MM.1S (cell line): ENCODE results near the gene MUC22.

Experiments
- DNase-seq: peaks from one replicate; pipeline ENCODE4 v3.0.0-alpha.2; 2015
- H2AFZ ChIP-seq: fragments of 300-600 bp; sonication (generic); 2 replicates; pipeline ENCODE4 v1.6.0; 2016; ENCODE audit warnings: antibody characterized with exemption, low read length
- H3F3A ChIP-seq: fragments of 300-600 bp; sonication (generic); 2 replicates; pipeline ENCODE4 v1.6.1; 2016; ENCODE audit warnings: mild to moderate bottlenecking, antibody characterized with exemption, low read length, moderate library complexity, mixed read lengths; ENCODE audit not compliant: insufficient read depth
- H3K27ac ChIP-seq: fragments of 300-600 bp; sonication (generic); 2 replicates; pipeline ENCODE4 v1.5.1; 2016; ENCODE audit warnings: mild to moderate bottlenecking, low read length
- H3K27me3 ChIP-seq: fragments of 300-600 bp; sonication (generic); replicated peaks from 2 replicates; pipeline ENCODE4 v1.6.0; 2016; ENCODE audit warnings: low read length; ENCODE audit not compliant: insufficient read depth
- H3K36me3 ChIP-seq: fragments of 300-600 bp; sonication (generic); replicated peaks from 2 replicates; pipeline ENCODE4 v1.6.1; 2016; ENCODE audit warnings: mild to moderate bottlenecking, low read length, mixed read lengths; ENCODE audit not compliant: insufficient read depth
- H3K4me1 ChIP-seq: fragments of 300-600 bp; sonication (generic); 2 replicates; pipeline ENCODE4 v1.6.1; 2016; ENCODE audit warnings: low read length, mixed read lengths
- H3K4me2 ChIP-seq: fragments of 300-600 bp; sonication (generic); 2 replicates; pipeline ENCODE4 v1.6.0; 2016; ENCODE audit warnings: low read depth, low read length
- H3K4me3 ChIP-seq: fragments of 300-600 bp; sonication (generic); 2 replicates; pipeline ENCODE4 v1.5.1; 2016; ENCODE audit warnings: low read length, mixed read lengths
- H3K79me2 ChIP-seq: fragments of 300-600 bp; sonication (generic); 2 replicates; pipeline ENCODE4 v1.6.1; 2016; ENCODE audit warnings: mixed run types, low read length, mixed read lengths
- H3K9ac ChIP-seq: fragments of 300-600 bp; sonication (generic); 2 replicates; pipeline ENCODE4 v1.6.1; 2016; ENCODE audit warnings: low read length, mixed read lengths
- H3K9me2 ChIP-seq: fragments of 300-600 bp; sonication (generic); replicated peaks from 2 replicates; pipeline ENCODE4 v1.6.1; 2016; ENCODE audit warnings: mild to moderate bottlenecking, low read length, mixed read lengths; ENCODE audit not compliant: insufficient read depth
- H3K9me3 ChIP-seq: fragments of 300-600 bp; sonication (generic); replicated peaks from 2 replicates; pipeline ENCODE4 v1.6.1; 2016; ENCODE audit warnings: mild to moderate bottlenecking, low read length, mixed read lengths; ENCODE audit not compliant: insufficient read depth
- H4K20me1 ChIP-seq: fragments of 300-600 bp; sonication (generic); 2 replicates; pipeline ENCODE4 v1.6.1; 2016; ENCODE audit warnings: mild to moderate bottlenecking, low read length, moderate library complexity, mixed read lengths; ENCODE audit not compliant: insufficient read depth
- CTCF ChIP-seq: fragments of 300-600 bp; sonication (generic); IDR thresholded peaks from 2 replicates; pipeline ENCODE4 v1.5.1; 2016; ENCODE audit warnings: antibody characterized with exemption, low read length, mixed read lengths
- EZH2 ChIP-seq: fragments of 300-600 bp; sonication (generic); optimal IDR thresholded peaks from 2 replicates; pipeline ENCODE3; 2017; ENCODE audit warnings: low read depth, mild to moderate bottlenecking, antibody characterized with exemption, low read length, mixed read lengths
- EZH2phosphoT487 ChIP-seq: fragments of 300-600 bp; sonication (generic); IDR thresholded peaks from 2 replicates; pipeline ENCODE4 v1.6.1; 2018; ENCODE audit warnings: antibody characterized with exemption, low read length

Gene MUC22

DNA sequence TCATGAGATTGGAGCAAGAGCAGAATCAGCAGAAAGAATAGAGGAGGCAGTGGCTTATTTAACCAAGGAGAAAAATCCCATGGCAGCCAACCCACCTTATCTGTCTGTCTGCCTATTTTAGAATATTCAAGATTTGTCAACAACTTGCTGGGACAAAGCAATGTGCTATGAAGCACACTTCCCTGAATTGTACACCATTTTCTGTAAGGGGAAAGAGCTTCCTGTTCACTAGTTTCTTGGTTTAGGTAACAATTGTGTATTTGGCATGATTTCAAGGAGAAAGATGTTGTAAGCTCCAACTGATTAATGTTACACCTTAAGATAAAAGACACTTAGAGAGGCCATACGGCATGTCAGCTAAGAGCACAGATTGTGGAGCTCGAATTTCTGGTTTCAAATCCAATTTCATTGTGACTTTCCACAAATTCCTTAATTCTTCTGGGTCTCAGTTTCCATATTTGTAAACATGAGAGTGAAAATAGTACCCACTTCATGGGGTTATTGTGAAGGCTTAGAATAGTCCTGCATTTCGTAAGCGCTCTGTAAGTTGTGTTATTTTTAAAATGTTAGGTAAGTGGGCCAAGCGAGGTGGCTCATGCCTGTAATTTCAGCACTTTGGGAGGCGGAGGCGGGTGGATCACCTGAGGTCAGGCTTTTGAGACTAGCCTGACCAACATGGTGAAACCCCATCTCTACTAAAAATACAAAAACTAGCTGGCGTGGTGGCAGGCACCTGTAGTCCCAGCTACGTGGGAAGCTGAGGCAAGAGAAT is 4.8 kb upstream of the MUC22 start:
- Histone ChIP-seq H3K27me3 (0 out of 2 replicates have a peak, but pooled peaks cover 5% of the 10 kb centered on the region), H3K27ac (no peak overlapping the region), H3F3A (no peaks in the 10 kb centered on the region), H3K9me3 (no peaks in the 10 kb centered on the region), H3K4me1 (no peaks in the 10 kb centered on the region), H3K9ac (no peak overlapping the region), H3K9me2 (no peaks in the 10 kb centered on the region), H4K20me1 (no peaks in the 10 kb centered on the region), H3K4me2 (no peak overlapping the region), H2AFZ (no peak overlapping the region), H3K4me3 (no peak overlapping the region), H3K36me3 (no peaks in the 10 kb centered on the region), H3K79me2 (no peaks in the 10 kb centered on the region)
- TF ChIP-seq EZH2 (no peak), EZH2phosphoT487 (no peak), CTCF (no peak)
- no peak for DNase-seq

DNA sequence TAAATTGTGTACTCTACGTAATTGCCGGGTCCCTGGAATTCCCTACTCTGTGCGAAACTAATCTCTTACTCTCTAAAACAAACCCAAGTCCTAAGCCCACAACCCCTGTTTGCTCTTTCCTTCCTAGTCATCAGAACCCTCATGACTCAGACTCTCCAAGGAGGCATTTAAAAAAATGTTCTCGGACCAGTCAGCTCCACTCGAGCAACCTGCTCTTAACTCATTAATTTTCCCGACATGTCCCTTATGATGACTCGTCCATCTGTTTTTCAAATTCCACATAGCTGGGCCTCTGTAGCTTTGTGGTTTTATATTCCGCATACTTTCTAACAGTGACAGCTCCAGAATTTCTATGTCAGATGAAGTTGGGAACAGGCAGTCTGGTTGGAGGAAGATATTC is 2.6 kb upstream of the MUC22 start:
- Histone ChIP-seq H3K27me3 (0 out of 2 replicates have a peak, but pooled peaks cover 5% of the 10 kb centered on the region), H3F3A (no peaks in the 10 kb centered on the region), H3K9ac (no peak overlapping the region), H3K27ac (no peak overlapping the region), H3K4me3 (no peak overlapping the region), H3K36me3 (no peaks in the 10 kb centered on the region), H4K20me1 (no peaks in the 10 kb centered on the region), H3K4me1 (no peaks in the 10 kb centered on the region), H2AFZ (no peak overlapping the region), H3K9me2 (no peaks in the 10 kb centered on the region), H3K4me2 (no peak overlapping the region), H3K9me3 (no peaks in the 10 kb centered on the region), H3K79me2 (no peaks in the 10 kb centered on the region)
- DNase-seq = no peak
- TF ChIP-seq EZH2 = no peak
- TF ChIP-seq CTCF = no peak
- no peak for TF ChIP-seq EZH2phosphoT487

DNA sequence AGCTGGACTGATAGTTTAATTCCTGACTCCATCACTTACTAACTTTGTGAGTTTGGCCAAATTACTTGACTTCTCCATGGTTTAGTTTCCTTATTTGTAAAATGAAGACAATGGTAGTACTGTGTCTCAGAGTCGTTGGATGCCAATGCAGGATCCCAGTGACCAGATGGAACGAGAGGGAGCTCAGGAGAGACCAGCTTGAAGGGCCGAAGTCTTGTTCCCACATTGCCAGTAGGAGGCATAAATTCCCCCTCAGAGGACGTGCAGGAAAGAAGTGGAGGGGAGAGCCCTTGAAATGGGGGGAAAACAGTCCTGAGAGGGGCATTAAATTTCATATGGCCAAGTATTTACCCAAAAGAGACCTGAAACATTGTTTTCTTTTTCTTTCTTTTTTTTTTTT is 2.1 kb upstream of the MUC22 start:
- TF ChIP-seq CTCF (no peak), EZH2 (no peak), EZH2phosphoT487 (no peak)
- H3F3A ChIP-seq = no peaks in the 10 kb centered on the region
- no peak for DNase-seq
- H4K20me1 ChIP-seq = no peaks in the 10 kb centered on the region
- H3K27me3 ChIP-seq = 0 out of 2 replicates have a peak, but pooled peaks cover 5% of the 10 kb centered on the region
- H3K27ac ChIP-seq = no peak overlapping the region
- H3K79me2 ChIP-seq = no peaks in the 10 kb centered on the region
- no peak overlapping the region for H3K4me3 ChIP-seq
- no peaks in the 10 kb centered on the region for H3K9me2 ChIP-seq
- H3K9ac ChIP-seq = no peak overlapping the region
- H3K36me3 ChIP-seq = no peaks in the 10 kb centered on the region
- no peaks in the 10 kb centered on the region for H3K9me3 ChIP-seq
- H2AFZ ChIP-seq = no peak overlapping the region
- H3K4me2 ChIP-seq = no peak overlapping the region
- H3K4me1 ChIP-seq = no peaks in the 10 kb centered on the region
